Liver (tissue), 9 donors: ENCODE results near the gene CRAT. TPM values are rescaled to one million over a fixed set of nuclear protein-coding genes. Genes with fewer than 3 reads are reported as not detected.

Experiments used
- DNase-seq: peaks from one replicate; pipeline ENCODE4 v3.0.0-alpha.2; 2017; ENCODE audit warnings: low spot score
- H3K27ac ChIP-seq, 2 donors: one replicate each; pipeline ENCODE4 v1.7.0; 2013; ENCODE audit warnings: inconsistent platforms in 2 of 2, low read length in 2 of 2, control low read depth in 1 of 2, low read depth in 1 of 2, mild to moderate bottlenecking in 1 of 2
- H3K27me3 ChIP-seq, 4 donors: one replicate each; pipeline versions ENCODE4 v1.6.1 to v1.7.0; 2013; ENCODE audit warnings: low read length in 3 of 4, inconsistent platforms in 1 of 4, mild to moderate bottlenecking in 1 of 4, moderate library complexity in 1 of 4; ENCODE audit not compliant: control insufficient read depth in 4 of 4, insufficient read depth in 4 of 4
- H3K36me3 ChIP-seq, 4 donors: one replicate each; pipeline versions ENCODE4 v1.6.1 to v1.7.0; 2013; ENCODE audit warnings: low read length in 3 of 4, mild to moderate bottlenecking in 3 of 4, low read depth in 1 of 4, moderate library complexity in 1 of 4; ENCODE audit not compliant: control insufficient read depth in 4 of 4, insufficient read depth in 3 of 4
- H3K4me1 ChIP-seq, 4 donors: one replicate each; pipeline versions ENCODE4 v1.6.1 to v1.7.0; 2013; ENCODE audit warnings: low read length in 3 of 4, mild to moderate bottlenecking in 3 of 4, moderate library complexity in 1 of 4; ENCODE audit not compliant: control insufficient read depth in 4 of 4, insufficient read depth in 4 of 4
- H3K4me3 ChIP-seq, 3 donors: one replicate each; pipeline versions ENCODE4 v1.6.1 to v1.7.0; 2013; ENCODE audit warnings: low read length in 3 of 3, control low read depth in 1 of 3, low read depth in 1 of 3, mild to moderate bottlenecking in 1 of 3
- H3K9ac ChIP-seq, 2 donors: one replicate each; pipeline ENCODE4 v1.7.0; 2013; ENCODE audit warnings: low read length in 2 of 2, mild to moderate bottlenecking in 2 of 2, moderate library complexity in 2 of 2, control low read depth in 1 of 2, low read depth in 1 of 2
- H3K9me3 ChIP-seq, 4 donors: one replicate each; pipeline versions ENCODE4 v1.6.1 to v1.7.0; 2013; ENCODE audit warnings: low read length in 3 of 4; ENCODE audit not compliant: control insufficient read depth in 4 of 4
- CTCF ChIP-seq: fragments of 150-350 bp; IDR thresholded peaks from 2 replicates; pipeline ENCODE4 v1.5.1; 2017; ENCODE audit warnings: improper control_type of control experiment, low read depth, low read length; ENCODE audit not compliant: missing input control
- EGR1 ChIP-seq, 2 donors: IDR thresholded peaks; 2 replicates each; pipeline ENCODE4 v1.6.1; 2016 to 2018; ENCODE audit warnings: antibody characterized with exemption in 2 of 2, low read depth in 2 of 2
- FOXA2 ChIP-seq: IDR thresholded peaks from 2 replicates; pipeline ENCODE4 v1.6.1; 2016; ENCODE audit warnings: antibody characterized with exemption
- GABPA ChIP-seq, 2 donors: IDR thresholded peaks in 1 of 2; conservative IDR thresholded peaks in 1 of 2; 2 replicates each; pipeline ENCODE4 v1.6.1; 2016; ENCODE audit warnings: antibody characterized with exemption in 2 of 2, mild to moderate bottlenecking in 1 of 2, moderate library complexity in 1 of 2
- HNF4A ChIP-seq, 2 donors: conservative IDR thresholded peaks; 2 replicates each; pipeline ENCODE4 v1.6.1; 2016; ENCODE audit warnings: antibody characterized with exemption in 2 of 2, mild to moderate bottlenecking in 2 of 2
- HNF4G ChIP-seq: IDR thresholded peaks from 2 replicates; pipeline ENCODE4 v1.6.1; 2016; ENCODE audit warnings: antibody characterized with exemption
- JUND ChIP-seq, 2 donors: IDR thresholded peaks; 2 replicates each; pipeline ENCODE4 v1.6.1; 2016; ENCODE audit warnings: antibody characterized with exemption in 2 of 2
- MAX ChIP-seq: IDR thresholded peaks from 2 replicates; pipeline ENCODE4 v1.6.1; 2016; ENCODE audit warnings: antibody characterized with exemption
- NR2F2 ChIP-seq: IDR thresholded peaks from 2 replicates; pipeline ENCODE4 v1.6.1; 2016; ENCODE audit warnings: antibody characterized with exemption
- RAD21 ChIP-seq, 2 donors: IDR thresholded peaks; 2 replicates each; pipeline ENCODE4 v1.6.1; 2016; ENCODE audit warnings: antibody characterized with exemption in 2 of 2, mild to moderate bottlenecking in 2 of 2
- RXRA ChIP-seq, 2 donors: IDR thresholded peaks; 2 replicates each; pipeline ENCODE4 v1.6.1; 2017 to 2018; ENCODE audit warnings: antibody characterized with exemption in 2 of 2, mild to moderate bottlenecking in 1 of 2
- SP1 ChIP-seq: IDR thresholded peaks from 2 replicates; pipeline ENCODE4 v1.6.1; 2018; ENCODE audit warnings: antibody characterized with exemption, mild to moderate bottlenecking
- TAF1 ChIP-seq: conservative IDR thresholded peaks from 2 replicates; pipeline ENCODE4 v1.6.1; 2016; ENCODE audit warnings: antibody characterized with exemption, mild to moderate bottlenecking
- YY1 ChIP-seq: IDR thresholded peaks from 2 replicates; pipeline ENCODE4 v1.6.1; 2016; ENCODE audit warnings: antibody characterized with exemption, mild to moderate bottlenecking
- whole genome bisulfite sequencing: extraction: QIAGEN DNeasy Blood & Tissue Kit; methylation state at CpG from one replicate; pipeline ENCODE4 v1.1.7; 2013; 5-methylcytosine and 5-hydroxymethylcytosine counted together
- polyA plus RNA-seq, 2 donors: library from polyadenylated mRNA; stranded (reverse) in 1 of 2; unstranded in 1 of 2; fragments of 200-250 nt in 1 of 2; fragments of >200 nt in 1 of 2; fragmentation: Nextera tagmentation in 1 of 2; extraction: Ambion mirVana in 1 of 2; gene quantifications; one replicate each; pipeline versions ENCODE4 v1.2.1 to v1.2.3, GENCODE V29; 2013 to 2015
- total RNA-seq, 2 donors: library from RNA; depleted of rRNA; stranded (reverse); fragments of >200 nt; gene quantifications; one replicate each; pipeline ENCODE4 v1.2.3, GENCODE V29; 2014
- TF ChIP-seq, protein P1 (sequence below): IDR thresholded peaks from 2 replicates; pipeline ENCODE4 v1.6.1; 2016; ENCODE audit warnings: antibody characterized with exemption, mild to moderate bottlenecking
- TF ChIP-seq, protein P2 (sequence below): IDR thresholded peaks from 2 replicates; pipeline ENCODE4 v1.6.1; 2016; ENCODE audit warnings: antibody characterized with exemption
- donor health status: healthy.
- donor health status: healthy.
- donor health status: healthy.
- donor health status: healthy.
- donor health status: healthy.

Gene CRAT
- total and polyA plus RNA-seq, 4 donors = 33.8 to 121 (median 89.1) TPM

GRCh38 chr9:129077236-129077635 is 33.4 kb downstream of the CRAT start:
- H3K27ac ChIP-seq = peak overlapping the region; percentile 46 to 48
- TF ChIP-seq HNF4A (conservative IDR thresholded peaks at IDR 0.05) = peak; percentile 39 to 44
- TF ChIP-seq SP1 = peak; percentile 36
- TF ChIP-seq, protein P1, sequence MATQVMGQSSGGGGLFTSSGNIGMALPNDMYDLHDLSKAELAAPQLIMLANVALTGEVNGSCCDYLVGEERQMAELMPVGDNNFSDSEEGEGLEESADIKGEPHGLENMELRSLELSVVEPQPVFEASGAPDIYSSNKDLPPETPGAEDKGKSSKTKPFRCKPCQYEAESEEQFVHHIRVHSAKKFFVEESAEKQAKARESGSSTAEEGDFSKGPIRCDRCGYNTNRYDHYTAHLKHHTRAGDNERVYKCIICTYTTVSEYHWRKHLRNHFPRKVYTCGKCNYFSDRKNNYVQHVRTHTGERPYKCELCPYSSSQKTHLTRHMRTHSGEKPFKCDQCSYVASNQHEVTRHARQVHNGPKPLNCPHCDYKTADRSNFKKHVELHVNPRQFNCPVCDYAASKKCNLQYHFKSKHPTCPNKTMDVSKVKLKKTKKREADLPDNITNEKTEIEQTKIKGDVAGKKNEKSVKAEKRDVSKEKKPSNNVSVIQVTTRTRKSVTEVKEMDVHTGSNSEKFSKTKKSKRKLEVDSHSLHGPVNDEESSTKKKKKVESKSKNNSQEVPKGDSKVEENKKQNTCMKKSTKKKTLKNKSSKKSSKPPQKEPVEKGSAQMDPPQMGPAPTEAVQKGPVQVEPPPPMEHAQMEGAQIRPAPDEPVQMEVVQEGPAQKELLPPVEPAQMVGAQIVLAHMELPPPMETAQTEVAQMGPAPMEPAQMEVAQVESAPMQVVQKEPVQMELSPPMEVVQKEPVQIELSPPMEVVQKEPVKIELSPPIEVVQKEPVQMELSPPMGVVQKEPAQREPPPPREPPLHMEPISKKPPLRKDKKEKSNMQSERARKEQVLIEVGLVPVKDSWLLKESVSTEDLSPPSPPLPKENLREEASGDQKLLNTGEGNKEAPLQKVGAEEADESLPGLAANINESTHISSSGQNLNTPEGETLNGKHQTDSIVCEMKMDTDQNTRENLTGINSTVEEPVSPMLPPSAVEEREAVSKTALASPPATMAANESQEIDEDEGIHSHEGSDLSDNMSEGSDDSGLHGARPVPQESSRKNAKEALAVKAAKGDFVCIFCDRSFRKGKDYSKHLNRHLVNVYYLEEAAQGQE = no peak
- peak; percentile 57 to 82 for TF ChIP-seq RXRA (IDR thresholded peaks at IDR 0.05)
- H3K4me3 ChIP-seq = no peak overlapping the region

GRCh38 chr9:129076640-129077037 is 34.0 kb downstream of the CRAT start:
- H3K9ac ChIP-seq = no peak overlapping the region
- 92% methylated on average over 11 of the region's 11 CpGs for WGBS
- H3K9me3 ChIP-seq = no peaks in the 10 kb centered on the region
- no peaks in the 10 kb centered on the region for H3K27me3 ChIP-seq
- DNase-seq = no peak
- H3K4me1 ChIP-seq = peaks cover 16 to 64% (median 52%) of the 10 kb centered on the region in 4 donors
- H3K4me3 ChIP-seq = no peak overlapping the region
- TF ChIP-seq JUND (IDR thresholded peaks at IDR 0.05) = no peak
- no peak for TF ChIP-seq YY1
- TF ChIP-seq, protein P2, sequence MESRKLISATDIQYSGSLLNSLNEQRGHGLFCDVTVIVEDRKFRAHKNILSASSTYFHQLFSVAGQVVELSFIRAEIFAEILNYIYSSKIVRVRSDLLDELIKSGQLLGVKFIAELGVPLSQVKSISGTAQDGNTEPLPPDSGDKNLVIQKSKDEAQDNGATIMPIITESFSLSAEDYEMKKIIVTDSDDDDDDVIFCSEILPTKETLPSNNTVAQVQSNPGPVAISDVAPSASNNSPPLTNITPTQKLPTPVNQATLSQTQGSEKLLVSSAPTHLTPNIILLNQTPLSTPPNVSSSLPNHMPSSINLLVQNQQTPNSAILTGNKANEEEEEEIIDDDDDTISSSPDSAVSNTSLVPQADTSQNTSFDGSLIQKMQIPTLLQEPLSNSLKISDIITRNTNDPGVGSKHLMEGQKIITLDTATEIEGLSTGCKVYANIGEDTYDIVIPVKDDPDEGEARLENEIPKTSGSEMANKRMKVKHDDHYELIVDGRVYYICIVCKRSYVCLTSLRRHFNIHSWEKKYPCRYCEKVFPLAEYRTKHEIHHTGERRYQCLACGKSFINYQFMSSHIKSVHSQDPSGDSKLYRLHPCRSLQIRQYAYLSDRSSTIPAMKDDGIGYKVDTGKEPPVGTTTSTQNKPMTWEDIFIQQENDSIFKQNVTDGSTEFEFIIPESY = no peak
- no peak for TF ChIP-seq MAX
- TF ChIP-seq FOXA2 = no peak
- no peak for TF ChIP-seq SP1
- no peak for TF ChIP-seq GABPA (IDR thresholded peaks at IDR 0.05 in 1 of 2, conservative IDR thresholded peaks at IDR 0.05 in 1 of 2)
- TF ChIP-seq, protein P1 = no peak
- TF ChIP-seq RXRA (IDR thresholded peaks at IDR 0.05) = no peak
- no peak for TF ChIP-seq RAD21 (IDR thresholded peaks at IDR 0.05)
- TF ChIP-seq HNF4G = no peak
- no peak for TF ChIP-seq NR2F2
- TF ChIP-seq TAF1 = no peak
- no peak for TF ChIP-seq CTCF
- TF ChIP-seq EGR1 (IDR thresholded peaks at IDR 0.05; ENCODE audit: low read depth in 2 of 2) = no peak
- no peak for TF ChIP-seq HNF4A (conservative IDR thresholded peaks at IDR 0.05)
- no peaks in the 10 kb centered on the region for H3K36me3 ChIP-seq
- peak overlapping the region; percentile 46 to 48 for H3K27ac ChIP-seq

More at GRCh38 chr9:129077236-129077635, 33.4 kb downstream of the CRAT start:
- no peaks in the 10 kb centered on the region for H3K27me3 ChIP-seq
- H3K36me3 ChIP-seq = no peaks in the 10 kb centered on the region
- DNase-seq = no peak
- no peak overlapping the region for H3K9ac ChIP-seq
- 35% methylated on average over 10 of the region's 10 CpGs for WGBS
- no peaks in the 10 kb centered on the region for H3K9me3 ChIP-seq
- H3K4me1 ChIP-seq = peaks cover 18 to 64% (median 53%) of the 10 kb centered on the region in 4 donors
